GM19468 (cell line): ENCODE results near the gene DCP1A.
"Not testable (repeated sequence)": the region's sequence is repeated elsewhere in the genome, so short reads cannot be mapped to it uniquely, and the experiment has no call there.

ENCODE experiments used
- ATAC-seq: cut with Tn5 transposase; IDR thresholded peaks from one replicate; pipeline ENCODE4 v1.9.1; 2021; ENCODE audit warnings: mild to moderate bottlenecking, moderate library complexity, moderate number of reproducible peaks; ENCODE audit not compliant: unreplicated experiment; ENCODE audit errors: extremely low read depth

The DCP1A gene

GRCh38 chr3:53331871-53332270 lies 15.5 kb downstream of the DCP1A start:
- ATAC-seq, result no peak

- no peak for ATAC-seq
Measured at GRCh38 chr3:53329897-53330296, 17.4 kb downstream of the DCP1A start.

GRCh38 chr3:53328746-53329145 lies 18.6 kb downstream of the DCP1A start:
- no peak for ATAC-seq

GRCh38 chr3:53327986-53328385 lies 19.4 kb downstream of the DCP1A start:
- ATAC-seq, result not testable (repeated sequence)

- ATAC-seq, result no peak
Measured at GRCh38 chr3:53324105-53324504, 23.2 kb downstream of the DCP1A start.

- no peak for ATAC-seq
Measured at GRCh38 chr3:53320697-53321096, 26.6 kb downstream of the DCP1A start.

GRCh38 chr3:53318522-53318921 lies 28.8 kb downstream of the DCP1A start:
- ATAC-seq, result no peak

GRCh38 chr3:53312832-53313231 lies 34.5 kb downstream of the DCP1A start:
- ATAC-seq, result no peak

GRCh38 chr3:53311882-53312281 lies 35.5 kb downstream of the DCP1A start:
- ATAC-seq, result no peak

GRCh38 chr3:53303957-53304356 lies 43.4 kb downstream of the DCP1A start:
- no peak for ATAC-seq

- ATAC-seq, result no peak
Measured at GRCh38 chr3:53303549-53303948, 43.8 kb downstream of the DCP1A start.

GRCh38 chr3:53300826-53301225 lies 46.5 kb downstream of the DCP1A start:
- no peak for ATAC-seq

GRCh38 chr3:53299611-53300023 lies 47.7 kb downstream of the DCP1A start:
- ATAC-seq, result not testable (repeated sequence)

GRCh38 chr3:53295410-53295809 lies 51.9 kb downstream of the DCP1A start:
- no peak for ATAC-seq

- no peak for ATAC-seq
Measured at GRCh38 chr3:53293867-53294266, 53.5 kb downstream of the DCP1A start.

- ATAC-seq, result no peak
Measured at GRCh38 chr3:53288214-53288613, 59.1 kb downstream of the DCP1A start.

- ATAC-seq, result no peak
Measured at GRCh38 chr3:53287131-53287629, 60.2 kb downstream of the DCP1A start.

GRCh38 chr3:53286727-53287126 lies 60.6 kb downstream of the DCP1A start:
- ATAC-seq, result no peak

GRCh38 chr3:53282581-53282980 lies 64.8 kb downstream of the DCP1A start:
- no peak for ATAC-seq

- no peak for ATAC-seq
Measured at GRCh38 chr3:53278667-53279066, 68.7 kb downstream of the DCP1A start.

GRCh38 chr3:53274938-53275605 lies 72.3 kb downstream of the DCP1A start:
- ATAC-seq, result no peak

- no peak for ATAC-seq
Measured at GRCh38 chr3:53273146-53273670, 74.1 kb downstream of the DCP1A start.
